ENCODE results near the gene BIRC3.
"Not testable (repeated sequence)": the region's sequence is repeated elsewhere in the genome, so short reads cannot be mapped to it uniquely, and the experiment has no call there.

The BIRC3 gene

GRCh38 chr11:102325088-102325487 is 7.8 kb downstream of the BIRC3 start:
- DNase-seq (ENCODE audit: low read depth) = no peak

GRCh38 chr11:102328748-102329147 is 11.5 kb downstream of the BIRC3 start:
- DNase-seq (ENCODE audit: low read depth) = no peak

GRCh38 chr11:102330231-102330630 is 12.9 kb downstream of the BIRC3 start:
- no peak for DNase-seq (ENCODE audit: low read depth)

GRCh38 chr11:102331341-102331740 is 14.1 kb downstream of the BIRC3 start:
- DNase-seq (ENCODE audit: low read depth) = no peak

- no peak for DNase-seq (ENCODE audit: low read depth)
Measured at GRCh38 chr11:102332611-102332994, 15.3 kb downstream of the BIRC3 start.

- DNase-seq (ENCODE audit: low read depth) = no peak
Measured at GRCh38 chr11:102338479-102339010, 21.3 kb downstream of the BIRC3 start.

- not testable (repeated sequence) for DNase-seq (ENCODE audit: low read depth)
Measured at GRCh38 chr11:102341311-102341710, 24.0 kb downstream of the BIRC3 start.

- peak; percentile 54 for DNase-seq (ENCODE audit: low read depth)
Measured at GRCh38 chr11:102341844-102342318, 24.6 kb downstream of the BIRC3 start.

- no peak for DNase-seq (ENCODE audit: low read depth)
Measured at GRCh38 chr11:102343809-102344208, 26.5 kb downstream of the BIRC3 start.

- no peak for DNase-seq (ENCODE audit: low read depth)
Measured at GRCh38 chr11:102345904-102346303, 28.6 kb downstream of the BIRC3 start.

- no peak for DNase-seq (ENCODE audit: low read depth)
Measured at GRCh38 chr11:102346456-102346747, 29.1 kb downstream of the BIRC3 start.

- DNase-seq (ENCODE audit: low read depth) = peak; percentile 89
Measured at GRCh38 chr11:102346748-102347461, 29.6 kb downstream of the BIRC3 start, which contains the start of gene BIRC2. Gene BIRC2 (plus strand): TSS chr11:102347214. CDS start chr11:102349855, 2,641 bp downstream.

GRCh38 chr11:102347462-102348370 is 30.4 kb downstream of the BIRC3 start:
- DNase-seq (ENCODE audit: low read depth) = no peak

- no peak for DNase-seq (ENCODE audit: low read depth)
Measured at GRCh38 chr11:102357116-102357515, 39.8 kb downstream of the BIRC3 start.

- no peak for DNase-seq (ENCODE audit: low read depth)
Measured at GRCh38 chr11:102359372-102359771, 42.1 kb downstream of the BIRC3 start.

- DNase-seq (ENCODE audit: low read depth) = no peak
Measured at GRCh38 chr11:102360681-102361080, 43.4 kb downstream of the BIRC3 start.

GRCh38 chr11:102361086-102362031 is 44.1 kb downstream of the BIRC3 start:
- DNase-seq (ENCODE audit: low read depth) = no peak

- DNase-seq (ENCODE audit: low read depth) = no peak
Measured at GRCh38 chr11:102364991-102365390, 47.7 kb downstream of the BIRC3 start.

GRCh38 chr11:102367364-102367763 is 50.1 kb downstream of the BIRC3 start:
- no peak for DNase-seq (ENCODE audit: low read depth)

- DNase-seq (ENCODE audit: low read depth) = no peak
Measured at GRCh38 chr11:102368472-102368871, 51.2 kb downstream of the BIRC3 start.

GRCh38 chr11:102374633-102375424 is 57.5 kb downstream of the BIRC3 start:
- DNase-seq (ENCODE audit: low read depth) = not testable (repeated sequence)

Measured in stimulated activated CD8-positive, alpha-beta memory T cell treated with anti-CD3 and anti-CD28 coated beads, Interleukin-15, amount 100 ng/mL, for 1 hour (primary cell).